ENCODE results near the gene HOXC12.

DNA sequence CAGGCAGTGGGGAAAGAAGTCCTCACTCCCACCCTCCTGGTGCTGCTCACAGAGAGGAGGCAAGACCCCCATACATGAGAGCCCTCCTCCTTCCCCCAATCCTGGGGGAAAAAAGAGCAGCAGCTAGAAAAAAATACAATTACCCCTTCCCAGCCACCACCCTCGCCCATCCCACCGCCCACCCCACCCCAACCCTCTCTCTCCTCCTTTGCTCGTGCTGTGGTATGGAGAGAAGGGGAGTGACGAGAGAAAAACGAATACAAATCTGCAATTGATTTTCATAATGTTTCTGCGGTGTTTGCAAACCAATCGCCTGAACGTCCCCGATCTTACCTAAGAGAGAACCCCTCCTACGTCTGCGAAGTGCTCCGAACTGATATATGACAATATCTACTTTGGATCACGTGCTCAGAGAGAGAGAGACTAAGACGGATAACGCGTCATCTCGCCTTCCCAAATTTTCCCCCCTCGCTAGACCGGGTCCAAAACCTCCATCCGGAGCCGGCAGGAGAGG, 18.1 kb downstream of the HOXC12 start, which contains the start of gene HOXC11:
- TF ChIP-seq EP300 (IDR thresholded peaks at IDR 0.05; ENCODE audit: borderline replicate concordance) (no peak), TCF12 (IDR thresholded peaks at IDR 0.05; ENCODE audit: low read depth) (no peak), TAF1 (IDR thresholded peaks at IDR 0.05; ENCODE audit: low read depth) (no peak), YY1 (IDR thresholded peaks at IDR 0.05; ENCODE audit: low read depth) (no peak), TEAD4 (IDR thresholded peaks at IDR 0.05) (no peak), ZBTB7A (IDR thresholded peaks at IDR 0.05; ENCODE audit: low read depth) (no peak), CEBPB (IDR thresholded peaks at IDR 0.05) (no peak), FOXM1 (IDR thresholded peaks at IDR 0.05; ENCODE audit: borderline replicate concordance, low read depth) (no peak), CREB1 (IDR thresholded peaks at IDR 0.05; ENCODE audit: low read depth) (no peak), RAD21 (IDR thresholded peaks at IDR 0.05; ENCODE audit: low read depth) (no peak), EGR1 (IDR thresholded peaks at IDR 0.05) (no peak)
- TF ChIP-seq, protein P1, sequence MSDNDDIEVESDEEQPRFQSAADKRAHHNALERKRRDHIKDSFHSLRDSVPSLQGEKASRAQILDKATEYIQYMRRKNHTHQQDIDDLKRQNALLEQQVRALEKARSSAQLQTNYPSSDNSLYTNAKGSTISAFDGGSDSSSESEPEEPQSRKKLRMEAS (IDR thresholded peaks at IDR 0.05): no peak
- TF ChIP-seq, protein P2, sequence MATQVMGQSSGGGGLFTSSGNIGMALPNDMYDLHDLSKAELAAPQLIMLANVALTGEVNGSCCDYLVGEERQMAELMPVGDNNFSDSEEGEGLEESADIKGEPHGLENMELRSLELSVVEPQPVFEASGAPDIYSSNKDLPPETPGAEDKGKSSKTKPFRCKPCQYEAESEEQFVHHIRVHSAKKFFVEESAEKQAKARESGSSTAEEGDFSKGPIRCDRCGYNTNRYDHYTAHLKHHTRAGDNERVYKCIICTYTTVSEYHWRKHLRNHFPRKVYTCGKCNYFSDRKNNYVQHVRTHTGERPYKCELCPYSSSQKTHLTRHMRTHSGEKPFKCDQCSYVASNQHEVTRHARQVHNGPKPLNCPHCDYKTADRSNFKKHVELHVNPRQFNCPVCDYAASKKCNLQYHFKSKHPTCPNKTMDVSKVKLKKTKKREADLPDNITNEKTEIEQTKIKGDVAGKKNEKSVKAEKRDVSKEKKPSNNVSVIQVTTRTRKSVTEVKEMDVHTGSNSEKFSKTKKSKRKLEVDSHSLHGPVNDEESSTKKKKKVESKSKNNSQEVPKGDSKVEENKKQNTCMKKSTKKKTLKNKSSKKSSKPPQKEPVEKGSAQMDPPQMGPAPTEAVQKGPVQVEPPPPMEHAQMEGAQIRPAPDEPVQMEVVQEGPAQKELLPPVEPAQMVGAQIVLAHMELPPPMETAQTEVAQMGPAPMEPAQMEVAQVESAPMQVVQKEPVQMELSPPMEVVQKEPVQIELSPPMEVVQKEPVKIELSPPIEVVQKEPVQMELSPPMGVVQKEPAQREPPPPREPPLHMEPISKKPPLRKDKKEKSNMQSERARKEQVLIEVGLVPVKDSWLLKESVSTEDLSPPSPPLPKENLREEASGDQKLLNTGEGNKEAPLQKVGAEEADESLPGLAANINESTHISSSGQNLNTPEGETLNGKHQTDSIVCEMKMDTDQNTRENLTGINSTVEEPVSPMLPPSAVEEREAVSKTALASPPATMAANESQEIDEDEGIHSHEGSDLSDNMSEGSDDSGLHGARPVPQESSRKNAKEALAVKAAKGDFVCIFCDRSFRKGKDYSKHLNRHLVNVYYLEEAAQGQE (IDR thresholded peaks at IDR 0.05; ENCODE audit: low read depth): no peak
- TF ChIP-seq, protein P3, sequence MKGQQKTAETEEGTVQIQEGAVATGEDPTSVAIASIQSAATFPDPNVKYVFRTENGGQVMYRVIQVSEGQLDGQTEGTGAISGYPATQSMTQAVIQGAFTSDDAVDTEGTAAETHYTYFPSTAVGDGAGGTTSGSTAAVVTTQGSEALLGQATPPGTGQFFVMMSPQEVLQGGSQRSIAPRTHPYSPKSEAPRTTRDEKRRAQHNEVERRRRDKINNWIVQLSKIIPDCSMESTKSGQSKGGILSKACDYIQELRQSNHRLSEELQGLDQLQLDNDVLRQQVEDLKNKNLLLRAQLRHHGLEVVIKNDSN (IDR thresholded peaks at IDR 0.05): no peak
